ENCODE data around the gene CMTM3. TPM values are rescaled to one million over a fixed set of nuclear protein-coding genes. Genes with fewer than 3 reads are reported as not detected.
"Not testable (repeated sequence)": the region's sequence is repeated elsewhere in the genome, so short reads cannot be mapped to it uniquely, and the experiment has no call there.

The CMTM3 gene
- total RNA-seq, 1 donor from 2014 or later = 115 TPM

DNA sequence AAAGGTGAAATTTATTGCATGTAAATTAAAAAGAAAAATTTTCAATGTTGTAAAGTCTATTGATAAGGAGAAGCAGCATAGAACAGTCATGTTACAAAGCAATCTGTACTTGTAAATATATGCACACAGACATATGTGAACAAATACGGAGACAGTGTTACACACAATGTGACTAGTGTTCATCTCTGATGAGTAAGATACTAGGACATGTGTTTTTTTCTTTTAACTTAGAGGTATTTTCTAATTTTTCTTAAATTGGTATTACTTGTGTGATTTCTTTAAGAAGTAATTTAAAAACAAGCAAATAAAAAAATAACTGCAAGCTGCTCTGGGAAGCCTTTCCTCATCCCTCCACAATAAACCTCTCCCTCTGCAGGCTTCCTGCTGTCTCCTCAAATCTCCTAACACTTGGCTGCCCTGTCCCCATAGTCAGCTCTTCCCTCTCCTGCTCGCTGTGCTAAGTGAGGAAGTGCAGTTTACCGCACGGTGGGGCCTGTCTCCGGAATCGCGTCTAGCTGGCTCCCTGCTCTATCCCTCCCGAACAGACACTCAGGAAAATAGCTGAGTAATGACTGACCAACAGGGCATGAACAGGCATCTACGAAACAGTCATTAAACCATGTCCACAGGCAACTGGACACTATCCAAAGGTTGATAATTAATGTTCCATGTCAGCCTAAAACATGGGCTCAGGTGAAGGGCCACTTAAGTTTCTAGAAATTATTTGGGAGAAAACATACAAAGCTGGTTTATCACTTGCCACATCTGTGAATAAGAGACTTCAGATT lies 56.1 kb downstream of the CMTM3 start:
- intact Hi-C loops (cut with micrococcal nuclease) = no loop called here

DNA sequence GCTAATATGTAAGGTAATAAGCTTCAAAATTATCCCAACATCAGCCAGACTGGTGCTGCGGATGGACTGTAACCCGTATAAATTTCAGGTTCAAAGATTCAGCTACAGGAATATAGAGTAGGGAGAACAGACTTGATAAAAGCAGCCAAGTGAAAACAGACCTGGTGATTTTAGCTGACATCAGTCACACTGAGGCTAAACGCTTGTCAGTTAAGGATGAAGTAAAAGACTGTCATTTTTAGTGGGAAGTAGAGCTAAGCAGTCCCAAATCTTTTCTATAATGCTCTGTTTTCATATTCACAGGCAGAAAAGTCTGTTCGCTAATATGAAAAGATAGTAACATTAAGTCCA lies 56.7 kb downstream of the CMTM3 start:
- intact Hi-C loops (cut with micrococcal nuclease) = no loop called here

DNA sequence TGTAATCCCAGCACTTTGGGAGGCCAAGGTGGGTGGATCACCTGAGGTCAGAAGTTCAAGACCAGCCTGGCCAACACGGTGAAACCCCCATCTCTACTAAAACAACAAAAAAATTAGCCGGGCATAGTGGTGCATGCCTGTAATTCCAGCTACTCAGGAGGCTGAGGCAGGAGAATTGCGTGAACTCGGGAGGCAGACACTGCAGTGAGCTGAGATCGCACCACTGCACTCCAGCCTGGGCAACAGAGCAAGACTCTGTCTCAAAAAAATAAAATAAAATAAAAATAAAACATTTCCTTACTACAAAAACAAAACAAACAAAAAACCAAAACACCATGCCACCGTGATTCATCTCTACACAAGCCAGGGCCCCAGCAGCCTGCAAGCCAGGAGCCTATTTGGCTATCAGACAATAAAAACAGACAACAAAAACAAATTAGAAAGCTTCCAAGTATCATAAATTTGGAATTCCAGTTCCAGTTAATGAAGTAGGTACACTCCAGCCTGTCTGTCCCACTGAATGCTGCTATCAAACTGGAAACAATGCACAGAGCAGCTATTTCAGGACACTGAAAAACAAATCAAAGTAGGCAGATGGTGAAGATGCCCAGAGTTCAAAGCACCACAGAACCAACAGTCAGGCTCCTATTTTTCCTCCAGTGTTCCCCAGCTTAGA lies 57.3 kb downstream of the CMTM3 start:
- intact Hi-C loops (cut with micrococcal nuclease) = not testable (repeated sequence)

DNA sequence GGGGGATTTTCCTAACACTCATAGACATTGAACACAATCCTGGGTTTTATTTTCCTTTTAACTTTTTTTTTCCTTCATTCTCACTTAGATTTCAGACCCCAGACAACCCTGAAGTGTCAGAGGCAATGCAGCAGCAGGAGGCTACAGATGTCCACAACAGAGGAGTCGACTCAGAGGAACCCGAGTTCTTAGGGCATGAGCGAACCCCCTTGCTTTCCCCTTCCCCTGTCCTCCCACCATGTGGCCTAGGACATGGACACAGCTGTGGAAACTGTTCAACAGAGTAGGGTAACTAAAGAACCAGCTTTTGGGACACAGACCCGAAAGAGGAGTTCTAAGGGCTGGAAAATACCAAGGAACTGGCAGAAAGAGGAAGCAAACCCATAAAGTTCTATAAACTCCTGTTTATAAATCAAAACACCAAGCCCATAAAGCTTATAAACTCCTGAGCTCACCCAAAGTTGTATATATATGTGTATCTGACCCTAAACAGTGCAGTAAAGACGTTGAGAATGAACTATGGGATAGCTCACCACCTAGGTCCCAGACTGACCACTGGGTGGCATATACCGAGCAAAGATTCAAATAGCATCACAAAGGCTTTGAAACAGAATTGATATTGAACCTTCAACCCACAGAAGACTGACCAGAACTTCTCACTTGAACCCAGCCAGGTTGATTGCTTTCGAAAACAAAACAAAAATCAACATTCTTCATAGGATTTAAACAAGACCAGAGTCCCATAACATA lies 58.1 kb downstream of the CMTM3 start:
- intact Hi-C loops (cut with micrococcal nuclease) = no loop called here

Other genes starting within 250 kb of the CMTM3 start
- not detected in 2 replicates for gene CDH5, start 238.0 kb upstream of the CMTM3 start, total RNA-seq
- not detected in 2 replicates for gene BEAN1, start 177.4 kb upstream of the CMTM3 start, total RNA-seq
- gene TK2, start 54.6 kb upstream of the CMTM3 start, total RNA-seq = 12.9 and 16.3 TPM in 2 replicates
- gene CKLF, start 52.1 kb upstream of the CMTM3 start, total RNA-seq = 140 and 144 TPM in 2 replicates
- gene CMTM1, start 38.3 kb upstream of the CMTM3 start, total RNA-seq = 14.5 and 17.9 TPM in 2 replicates
- 1.00 and 1.3 TPM in 2 replicates for gene CMTM2, start 25.2 kb upstream of the CMTM3 start, total RNA-seq
- gene CMTM4, start 92.0 kb downstream of the CMTM3 start, total RNA-seq = 0.80 and 1.0 TPM in 2 replicates
- gene DYNC1LI2, start 146.9 kb downstream of the CMTM3 start, total RNA-seq = 66.7 and 72.2 TPM in 2 replicates
- 0.11 and 0.25 TPM in 2 replicates for gene TERB1, start 196.9 kb downstream of the CMTM3 start, total RNA-seq
- gene NAE1, start 226.3 kb downstream of the CMTM3 start, total RNA-seq = 83.1 and 85.6 TPM in 2 replicates
- 0.11 and 0.20 TPM in 2 replicates for gene CA7, start 239.7 kb downstream of the CMTM3 start, total RNA-seq